SKM-1 treated with dmso at 0.1 percent for 144 hours (cell line): ENCODE results near the gene PGGHG.
"Not testable (repeated sequence)": the region's sequence is repeated elsewhere in the genome, so short reads cannot be mapped to it uniquely, and the experiment has no call there.

ENCODE experiments used
- DNase-seq: peaks from one replicate; lab custom pipeline; 2025; ENCODE audit not compliant: unreplicated experiment; lab: John Stamatoyannopoulos, UW

Gene PGGHG

GRCh38 chr11:326842-327580, 38.1 kb downstream of the PGGHG start:
- peak; percentile 95 for DNase-seq

GRCh38 chr11:327581-327923, 38.6 kb downstream of the PGGHG start:
- no peak for DNase-seq

GRCh38 chr11:328012-328411, 39.1 kb downstream of the PGGHG start:
- DNase-seq: no peak

DNA sequence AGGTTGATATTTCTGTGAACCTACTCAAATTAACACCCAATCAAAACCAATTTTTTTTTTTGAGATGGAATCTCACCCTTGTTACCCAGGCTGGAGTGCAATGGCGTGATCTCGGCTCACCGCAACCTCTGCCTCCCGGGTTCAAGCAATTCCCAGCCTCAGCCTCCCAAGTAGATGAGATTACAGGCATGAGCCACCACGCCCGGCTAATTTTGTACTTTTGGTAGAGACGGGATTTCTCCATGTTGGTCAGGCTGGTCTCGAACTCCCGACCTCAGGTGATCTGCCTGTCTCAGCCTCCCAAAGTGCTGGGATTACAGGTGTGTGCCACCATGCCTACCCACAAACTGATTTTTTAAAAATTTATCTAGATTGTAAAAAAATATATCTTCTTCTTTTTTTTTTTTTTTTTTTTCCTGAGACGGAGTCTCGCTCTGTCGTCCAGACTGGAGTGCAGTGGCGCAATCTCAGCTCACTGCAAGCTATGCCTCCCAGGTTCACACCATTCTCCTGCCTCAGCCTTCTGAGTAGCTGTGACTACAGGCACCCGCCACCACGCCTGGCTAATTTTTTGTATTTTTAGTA, 39.7 kb downstream of the PGGHG start:
- not testable (repeated sequence) for DNase-seq

DNA sequence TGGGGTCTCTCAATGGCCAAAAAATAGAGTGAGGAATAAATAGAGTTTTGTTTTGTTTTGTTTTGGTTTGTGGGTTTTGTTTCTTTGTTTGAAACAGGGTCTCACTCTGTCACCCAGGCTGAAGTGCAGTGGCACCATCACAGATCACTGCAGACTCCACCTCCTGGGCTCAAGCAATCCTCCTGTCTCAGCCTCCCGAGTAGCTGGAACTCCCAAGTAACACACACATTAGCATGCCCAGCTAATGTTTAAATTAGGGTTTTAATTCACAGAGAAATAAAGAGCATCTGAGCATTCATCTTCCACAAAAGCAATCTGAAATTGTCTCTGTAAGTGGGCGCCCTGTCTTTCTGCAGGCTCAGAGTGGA, 40.9 kb downstream of the PGGHG start:
- no peak for DNase-seq

DNA sequence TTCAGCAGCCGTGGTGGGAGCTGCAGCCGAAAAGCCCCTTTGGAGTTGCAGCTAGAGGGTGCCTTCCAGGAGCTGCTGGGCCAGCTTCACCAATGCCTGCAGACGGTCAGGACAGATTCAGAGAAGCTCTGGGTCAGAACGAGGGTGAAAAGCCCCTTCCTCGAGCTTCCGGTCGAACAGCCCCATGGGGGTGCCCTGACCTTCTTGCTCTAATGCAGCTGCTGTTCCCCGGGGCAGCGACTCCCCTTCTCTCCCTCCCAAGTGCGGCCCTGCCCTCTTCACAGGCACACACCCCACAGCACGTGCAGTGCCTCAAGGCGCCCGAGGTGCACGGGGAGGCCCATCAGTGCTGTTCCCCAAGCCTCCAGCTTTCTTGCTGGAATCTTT, 41.4 kb downstream of the PGGHG start:
- DNase-seq: no peak

DNA sequence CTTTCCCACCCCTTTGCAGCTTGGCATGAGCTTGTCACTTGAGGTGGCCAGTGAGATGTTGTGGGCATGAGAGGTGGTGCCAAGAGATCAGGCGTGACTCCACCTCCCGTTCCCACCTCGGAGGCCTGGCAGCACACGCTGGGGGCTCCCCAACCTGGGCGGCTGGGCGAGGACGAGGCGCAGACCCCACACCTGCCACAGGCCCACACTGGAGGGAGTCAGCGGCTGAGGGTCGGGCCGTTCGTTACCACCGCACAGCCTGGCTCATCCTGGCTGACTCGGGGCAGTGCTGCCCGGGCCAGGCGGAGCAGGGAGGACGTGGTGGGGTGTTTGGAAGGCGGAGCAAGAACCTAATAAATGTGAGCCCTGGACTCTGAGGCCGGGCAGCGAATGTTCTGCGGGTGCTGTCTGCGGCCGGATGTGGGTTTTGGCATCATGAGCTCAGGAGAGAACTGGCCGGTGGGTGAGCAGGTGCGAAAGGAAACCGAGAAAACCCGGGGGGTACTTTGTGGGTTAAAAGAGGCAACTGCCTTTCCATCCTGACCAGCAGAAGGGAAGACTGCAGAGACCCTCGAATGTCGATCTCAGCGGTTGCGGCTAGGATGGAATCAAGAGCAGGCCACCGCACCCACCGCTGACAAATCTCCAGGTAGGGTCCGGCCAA, 41.9 kb downstream of the PGGHG start:
- no peak for DNase-seq

DNA sequence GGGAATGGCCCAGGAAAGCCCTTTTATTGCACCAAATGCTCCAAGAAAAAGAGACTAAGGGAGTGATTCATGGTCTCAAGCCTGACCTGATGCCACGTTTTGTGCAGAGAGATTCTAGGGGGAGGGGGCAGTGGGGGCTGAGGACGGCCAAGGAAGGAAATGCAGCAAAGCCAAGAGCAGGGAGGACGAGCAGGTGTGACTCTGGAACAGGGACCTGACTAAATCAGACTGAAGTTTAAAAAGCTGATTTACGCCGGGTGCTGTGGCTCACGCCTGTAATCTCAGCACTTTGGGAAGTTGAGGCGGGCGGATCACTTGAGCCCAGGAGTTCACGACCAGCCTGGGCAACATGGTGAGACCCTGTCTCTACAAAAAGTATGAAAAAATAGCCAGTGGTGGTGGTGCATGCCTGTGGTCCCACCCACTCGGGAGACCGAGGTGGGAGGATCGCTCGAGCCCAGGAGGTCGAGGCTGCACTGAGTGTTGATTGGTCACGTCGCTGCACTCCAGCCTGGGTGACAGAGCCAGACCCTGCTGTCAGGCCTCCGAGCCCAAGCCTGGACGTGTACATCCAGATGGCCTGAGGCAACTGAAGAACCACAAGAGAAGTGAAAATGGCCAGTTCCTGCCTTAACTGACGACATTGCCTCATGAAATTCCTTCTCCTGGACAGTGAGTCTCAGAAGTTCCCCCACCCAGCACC, 42.6 kb downstream of the PGGHG start:
- DNase-seq: no peak

- no peak for DNase-seq
Measured at GRCh38 chr11:332651-333480, 43.9 kb downstream of the PGGHG start.

- DNase-seq: not testable (repeated sequence)
Measured at GRCh38 chr11:333616-334263, 44.8 kb downstream of the PGGHG start.

DNA sequence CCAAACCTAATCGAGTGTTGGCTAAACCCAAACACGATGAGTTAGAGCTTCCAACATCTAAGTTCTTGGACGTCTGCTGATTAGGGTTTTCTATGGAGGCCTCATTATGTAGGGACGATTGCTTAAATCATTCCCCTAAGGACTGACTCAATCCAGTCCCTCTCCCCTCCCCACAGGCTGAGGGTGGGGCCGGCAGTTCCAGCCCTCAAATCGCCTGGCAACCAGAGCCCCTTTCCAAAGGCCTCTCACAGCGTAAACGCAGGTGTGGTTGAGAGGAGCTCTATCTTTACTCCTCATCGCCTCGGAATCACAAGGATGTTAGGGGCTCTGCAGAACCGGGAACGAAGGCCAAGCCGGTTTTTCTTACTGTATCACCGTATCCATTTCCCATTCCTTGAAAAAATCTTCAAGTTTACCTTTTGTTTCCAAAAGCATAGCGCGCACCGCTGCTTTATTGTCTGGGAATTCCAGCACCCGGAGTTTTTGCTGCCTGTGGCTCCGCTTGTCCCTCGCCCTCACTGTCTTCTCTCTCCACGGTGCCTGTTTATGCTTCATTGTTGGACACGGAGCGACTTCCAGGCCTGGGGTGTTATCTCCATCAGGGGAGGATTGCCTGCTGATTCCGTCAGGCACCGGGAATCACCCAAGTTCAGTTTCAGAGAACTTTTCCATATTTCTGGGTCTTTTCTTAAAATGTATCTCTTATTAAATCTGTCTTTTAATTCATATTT, 45.5 kb downstream of the PGGHG start:
- peak; percentile 34 for DNase-seq

DNA sequence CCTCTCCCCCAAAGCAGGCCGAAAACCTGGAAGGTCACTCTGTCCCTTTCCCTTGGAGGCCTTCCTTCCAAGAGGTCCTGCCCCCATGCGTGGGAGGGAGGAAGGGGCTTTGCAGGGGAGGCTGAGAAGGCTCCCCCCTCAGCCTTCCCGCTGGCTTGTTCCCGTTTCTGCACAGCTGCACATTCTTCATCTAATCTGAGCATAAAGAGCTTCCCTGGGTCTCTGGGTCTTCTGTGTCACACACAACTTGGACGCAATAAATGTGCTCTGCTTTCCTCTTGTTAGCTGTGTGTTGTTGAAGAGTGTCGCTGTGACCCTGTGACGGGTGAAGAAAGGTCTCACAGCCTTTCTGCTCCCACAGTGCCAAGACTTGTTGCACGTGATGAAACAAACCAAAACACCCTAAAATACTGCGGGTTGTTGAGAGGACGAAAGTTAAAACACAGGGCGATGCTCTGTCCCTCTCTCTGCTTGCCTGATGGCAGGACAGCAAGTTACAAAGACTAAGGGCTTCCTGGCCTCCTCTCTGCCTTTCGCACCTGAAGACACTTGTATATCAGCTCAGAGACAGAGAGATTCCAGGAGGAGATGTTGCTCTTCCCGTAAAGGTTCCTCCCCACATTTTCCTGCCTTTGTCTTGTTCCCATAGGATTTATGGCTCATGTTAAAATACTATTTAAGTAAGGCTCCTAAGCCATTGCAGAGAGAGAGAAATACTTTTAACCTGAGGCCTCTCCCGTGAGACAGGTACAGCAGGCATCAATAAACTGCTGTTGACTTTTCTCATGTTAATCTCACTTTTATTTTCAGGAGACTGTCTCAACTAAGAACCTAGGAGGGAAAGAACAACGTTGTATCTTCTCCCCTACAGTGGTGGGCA, 47.1 kb downstream of the PGGHG start:
- peak; percentile 21 for DNase-seq

- DNase-seq: no peak
Measured at GRCh38 chr11:336659-337198, 47.8 kb downstream of the PGGHG start.

DNA sequence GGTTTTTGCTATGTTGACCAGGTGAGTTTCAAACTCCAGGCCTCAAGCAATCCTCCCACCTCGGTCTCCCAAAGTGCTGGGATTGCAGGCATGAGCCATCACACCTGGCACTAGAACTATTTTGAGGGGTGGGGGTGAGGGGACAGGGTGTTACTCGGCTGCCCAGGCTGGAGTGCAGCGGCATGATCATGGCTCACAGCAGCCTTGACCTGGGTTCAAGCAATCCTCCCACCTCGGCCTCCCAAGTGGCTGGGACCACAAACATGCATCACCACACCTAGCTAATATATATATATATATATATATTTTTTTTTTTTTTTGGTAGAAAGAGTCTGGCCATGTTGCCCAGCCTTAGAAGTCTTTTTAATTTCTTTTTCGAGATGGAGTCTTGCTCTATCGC, 48.8 kb downstream of the PGGHG start:
- DNase-seq: no peak

- no peak for DNase-seq
Measured at GRCh38 chr11:339963-340362, 51.0 kb downstream of the PGGHG start.

DNA sequence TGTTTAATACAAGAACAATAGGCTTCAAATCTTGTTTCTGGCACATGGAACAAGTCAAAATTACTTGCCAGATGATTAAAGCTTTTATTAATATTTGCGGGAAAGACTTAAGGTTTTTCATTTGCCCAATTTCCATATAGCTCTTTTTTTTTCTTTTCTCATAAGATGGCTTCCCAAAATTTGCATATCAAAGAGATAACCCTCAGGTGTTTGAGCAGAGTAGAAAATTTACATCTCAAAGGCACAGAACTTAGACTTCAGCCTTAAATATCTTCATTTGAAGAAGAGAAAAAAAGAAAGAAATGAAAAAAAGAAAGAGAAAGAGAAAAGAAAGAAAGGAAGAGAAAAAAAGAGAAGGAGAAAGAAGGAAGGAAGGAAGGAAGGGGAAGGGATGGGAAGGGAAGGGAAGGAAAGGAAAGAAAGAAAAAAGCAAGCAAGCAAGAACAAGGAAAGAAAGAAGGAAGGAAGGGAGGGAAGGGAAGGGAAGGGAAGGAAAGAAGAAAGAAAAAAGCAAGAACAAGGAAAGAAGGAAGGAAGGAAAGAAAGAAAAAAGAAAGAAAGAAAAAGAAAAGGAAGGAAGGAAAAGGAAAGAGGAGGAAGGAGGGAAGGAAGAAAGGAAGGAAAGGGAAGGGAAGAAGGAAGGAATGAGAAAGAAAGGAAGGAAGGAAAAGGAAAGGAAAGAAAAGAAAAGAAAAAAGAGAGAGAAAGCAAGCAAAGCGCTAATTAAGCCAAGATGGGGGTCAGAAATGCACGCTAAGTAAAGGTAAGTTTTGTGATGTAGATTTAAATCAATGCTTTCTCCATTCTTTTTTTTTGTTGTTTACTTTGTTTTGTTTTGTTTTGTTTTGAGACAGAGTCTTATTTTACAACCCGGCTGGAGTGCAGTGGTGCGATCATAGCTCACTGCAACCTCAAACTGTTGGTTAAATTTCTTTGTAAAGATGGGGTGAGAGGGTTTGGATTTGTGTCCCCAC, 51.9 kb downstream of the PGGHG start:
- no peak for DNase-seq

DNA sequence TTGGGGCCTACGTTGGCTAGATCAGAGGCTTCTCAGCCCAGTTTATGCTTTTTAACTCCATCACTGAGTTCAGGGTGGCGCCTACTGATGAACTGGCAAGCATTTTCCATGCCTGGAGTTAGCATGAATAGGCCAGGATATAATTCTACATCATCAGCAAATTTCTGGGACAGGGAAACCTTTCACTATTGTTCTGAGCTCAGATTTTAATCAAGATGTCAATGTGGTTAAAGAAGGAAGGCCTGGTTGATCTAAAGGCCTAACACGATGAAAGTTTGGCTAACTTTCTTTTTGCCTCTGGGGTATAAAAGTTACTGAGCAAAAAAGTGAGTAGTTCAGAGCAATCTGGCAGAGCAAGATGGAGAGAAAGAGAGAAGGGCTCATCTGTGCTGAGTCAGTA, 53.4 kb downstream of the PGGHG start:
- no peak for DNase-seq
